Right forelimb (tissue), 1 donor: ENCODE measurements around the gene RCAN3.
"Not testable (repeated sequence)": the region's sequence is repeated elsewhere in the genome, so short reads cannot be mapped to it uniquely, and the experiment has no call there.

ENCODE experiments used
- DNase-seq: peaks from one replicate; pipeline ENCODE4 v3.0.0-alpha.2; 2018

Gene RCAN3

GRCh38 chr1:24502709-24503058, at the start of gene RCAN3:
Gene RCAN3 (plus strand): TSS chr1:24502836. CDS start chr1:24514373, 11,537 bp downstream.
- peak; percentile 79 for DNase-seq

GRCh38 chr1:24452922-24453485, 49.6 kb upstream of the RCAN3 start:
- no peak for DNase-seq

- no peak for DNase-seq
Measured at GRCh38 chr1:24454673-24455072, 48.0 kb upstream of the RCAN3 start.

GRCh38 chr1:24455272-24455671, 47.4 kb upstream of the RCAN3 start:
- DNase-seq = no peak

GRCh38 chr1:24457866-24458265, 44.8 kb upstream of the RCAN3 start:
- DNase-seq = no peak

- no peak for DNase-seq
Measured at GRCh38 chr1:24459551-24460266, 42.9 kb upstream of the RCAN3 start.

GRCh38 chr1:24462128-24462527, 40.5 kb upstream of the RCAN3 start:
- not testable (repeated sequence) for DNase-seq

GRCh38 chr1:24463776-24464735, 38.6 kb upstream of the RCAN3 start:
- no peak for DNase-seq

- DNase-seq = no peak
Measured at GRCh38 chr1:24465099-24465498, 37.5 kb upstream of the RCAN3 start.

- no peak for DNase-seq
Measured at GRCh38 chr1:24465638-24466037, 37.0 kb upstream of the RCAN3 start.

GRCh38 chr1:24468685-24469316, 33.8 kb upstream of the RCAN3 start:
- no peak for DNase-seq

- DNase-seq = no peak
Measured at GRCh38 chr1:24470592-24470991, 32.0 kb upstream of the RCAN3 start.

- DNase-seq = no peak
Measured at GRCh38 chr1:24472527-24473251, 29.9 kb upstream of the RCAN3 start.

- DNase-seq = no peak
Measured at GRCh38 chr1:24474193-24474592, 28.4 kb upstream of the RCAN3 start.

GRCh38 chr1:24475700-24476099, 26.9 kb upstream of the RCAN3 start:
- DNase-seq = no peak

- DNase-seq = no peak
Measured at GRCh38 chr1:24476571-24476970, 26.1 kb upstream of the RCAN3 start.

GRCh38 chr1:24477309-24477708, 25.3 kb upstream of the RCAN3 start:
- DNase-seq = no peak

GRCh38 chr1:24481101-24481500, 21.5 kb upstream of the RCAN3 start:
- no peak for DNase-seq

GRCh38 chr1:24481843-24482610, 20.6 kb upstream of the RCAN3 start:
- no peak for DNase-seq

GRCh38 chr1:24483441-24483840, 19.2 kb upstream of the RCAN3 start:
- DNase-seq = no peak

- no peak for DNase-seq
Measured at GRCh38 chr1:24484199-24484598, 18.4 kb upstream of the RCAN3 start.
